NCI-H526 treated with DMSO at 0.1 percent for 48 hours (cell line): ENCODE results near the gene SLC33A1.

Source experiments
- DNase-seq: peaks from one replicate; lab custom pipeline; 2025; lab: John Stamatoyannopoulos, UW

SLC33A1 gene

DNA sequence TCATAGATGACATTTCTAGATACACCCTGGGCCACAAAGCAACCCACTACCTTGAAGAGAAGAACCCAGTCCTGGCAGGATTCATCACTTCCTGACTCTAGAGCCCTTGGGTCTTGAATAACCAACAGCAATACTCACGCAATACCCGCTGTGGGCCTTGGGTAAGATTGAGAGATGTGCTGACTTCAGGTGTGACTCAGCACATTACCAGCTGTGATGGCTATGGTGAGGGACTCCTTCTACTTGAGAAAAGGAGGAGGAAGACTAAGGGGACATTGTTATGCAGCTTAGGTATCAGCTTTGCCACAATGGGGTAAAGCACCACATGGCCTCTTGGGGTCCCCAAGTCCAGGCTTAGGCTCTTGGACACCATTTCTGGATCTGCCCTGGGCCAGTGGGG, 63.0 kb downstream of the SLC33A1 start:
- DNase-seq: no peak

DNA sequence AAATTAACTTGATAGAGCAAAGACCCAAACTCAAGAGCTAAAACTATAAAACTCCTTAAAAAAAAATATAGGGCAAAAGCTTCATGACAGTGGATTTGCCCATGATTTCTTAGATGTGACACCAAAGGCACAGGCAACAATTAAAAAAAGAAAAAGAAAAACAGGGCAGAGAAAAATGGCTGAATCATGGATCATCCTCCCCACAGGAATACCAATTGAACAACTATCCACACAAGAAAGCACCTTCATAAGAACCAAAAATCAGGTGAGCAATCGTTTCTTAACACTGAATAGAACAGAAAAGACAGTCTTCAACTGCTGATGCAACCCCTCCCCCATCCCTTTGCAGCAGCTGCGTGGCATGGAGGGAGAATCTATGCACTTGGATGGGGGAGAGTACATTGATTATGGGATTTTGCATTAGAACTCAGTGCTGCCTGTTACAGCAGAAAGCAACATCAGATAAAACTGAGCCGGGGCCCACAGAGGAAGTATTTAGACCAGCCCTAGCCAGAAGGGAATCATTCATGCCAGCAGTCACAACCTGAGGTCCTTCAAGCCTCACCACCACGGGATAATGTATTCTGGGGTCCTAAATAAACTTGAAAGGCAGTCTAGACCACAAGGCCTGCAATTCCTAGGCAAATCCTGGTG, 63.8 kb downstream of the SLC33A1 start:
- no peak for DNase-seq

DNA sequence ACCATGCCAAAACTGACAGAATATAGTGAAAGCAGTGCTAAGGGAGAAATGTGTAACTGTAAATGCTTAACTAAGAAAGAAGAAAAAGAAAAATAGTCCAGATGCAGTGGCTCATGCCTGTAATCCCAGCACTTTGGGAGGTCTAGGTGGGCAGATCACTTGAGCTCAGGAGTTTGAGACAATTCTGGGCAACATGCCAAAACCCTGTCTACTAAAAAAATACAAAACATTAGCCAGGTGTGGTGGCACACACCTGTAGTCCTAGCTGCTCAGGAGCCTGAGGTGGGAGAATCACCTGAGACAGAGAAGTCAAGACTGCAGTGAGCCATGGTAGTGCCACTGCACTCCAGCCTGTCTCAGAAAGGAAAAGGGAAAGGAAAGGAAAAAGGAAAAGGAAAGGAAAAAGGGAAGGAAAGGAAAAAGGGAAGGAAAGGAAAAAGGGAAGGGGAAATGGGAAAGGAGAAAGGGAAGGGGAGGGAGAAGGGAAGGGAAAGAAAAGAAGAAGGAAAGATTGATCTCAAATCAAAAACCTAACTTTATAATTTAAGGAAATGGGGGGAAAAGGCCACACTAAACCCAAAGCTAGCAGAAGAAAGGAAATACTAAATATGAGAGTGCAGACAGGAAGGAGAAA, 68.4 kb downstream of the SLC33A1 start:
- no peak for DNase-seq

DNA sequence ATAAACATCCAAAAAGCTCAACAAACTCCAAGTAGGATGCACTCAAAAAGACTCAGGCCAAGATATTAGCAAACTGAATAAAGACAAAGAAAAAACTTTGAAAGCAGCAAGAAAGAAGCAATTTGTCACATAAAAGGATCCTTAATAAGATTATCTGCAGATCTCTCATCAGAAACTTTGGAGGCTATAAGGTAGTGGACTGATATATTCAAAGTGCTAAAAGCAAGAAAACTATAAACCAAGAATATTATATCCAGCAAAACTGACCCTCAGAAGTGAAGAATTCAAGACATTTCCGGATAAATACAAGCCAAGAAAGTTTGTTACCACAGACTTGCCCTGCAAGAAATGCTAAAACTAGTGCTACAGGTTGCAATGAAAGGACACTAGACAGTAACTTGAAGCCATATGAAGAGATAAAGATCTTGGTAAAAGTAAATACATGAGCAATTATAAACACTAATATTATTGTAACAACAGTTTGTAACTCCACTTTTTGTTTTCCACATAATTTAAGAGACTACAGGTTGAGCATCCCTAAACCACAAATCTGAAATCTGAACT, 71.8 kb downstream of the SLC33A1 start:
- DNase-seq: no peak

DNA sequence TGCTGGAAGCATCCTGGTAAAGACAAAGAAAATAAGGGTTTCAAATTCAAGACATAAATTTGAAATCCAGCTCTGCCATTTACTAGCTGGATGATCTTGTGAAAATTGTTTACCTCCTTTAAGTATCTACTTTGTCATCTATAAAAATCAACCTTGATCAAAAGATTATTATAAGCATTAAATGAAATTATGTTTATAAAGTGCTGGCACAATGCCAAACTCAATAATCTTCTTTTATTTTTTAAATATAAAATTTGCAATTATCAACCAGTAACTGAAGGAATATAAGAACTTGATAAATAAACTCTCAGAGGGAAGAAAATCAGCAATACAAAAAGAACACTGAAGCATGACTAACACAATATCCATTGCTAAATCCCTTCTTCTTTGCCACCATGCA, 73.9 kb downstream of the SLC33A1 start:
- no peak for DNase-seq

DNA sequence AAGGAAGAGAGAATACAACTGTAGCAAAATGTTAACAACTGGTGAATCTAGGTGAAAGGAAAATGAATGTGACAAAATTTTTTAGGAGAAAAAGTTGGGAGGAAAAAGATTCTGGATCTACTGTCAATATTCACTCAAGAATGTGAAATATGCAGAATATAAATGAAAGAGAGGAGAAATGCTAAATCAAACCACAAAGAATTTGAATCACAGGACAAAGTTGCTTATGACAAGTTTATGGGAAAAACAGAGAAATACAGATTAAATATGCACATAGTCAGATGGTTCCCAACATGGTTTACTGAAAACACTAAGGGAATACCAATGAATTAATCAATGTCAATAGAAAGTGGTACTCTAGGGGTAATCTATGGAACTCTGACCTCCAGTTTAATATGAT, 75.8 kb downstream of the SLC33A1 start:
- DNase-seq: no peak

DNA sequence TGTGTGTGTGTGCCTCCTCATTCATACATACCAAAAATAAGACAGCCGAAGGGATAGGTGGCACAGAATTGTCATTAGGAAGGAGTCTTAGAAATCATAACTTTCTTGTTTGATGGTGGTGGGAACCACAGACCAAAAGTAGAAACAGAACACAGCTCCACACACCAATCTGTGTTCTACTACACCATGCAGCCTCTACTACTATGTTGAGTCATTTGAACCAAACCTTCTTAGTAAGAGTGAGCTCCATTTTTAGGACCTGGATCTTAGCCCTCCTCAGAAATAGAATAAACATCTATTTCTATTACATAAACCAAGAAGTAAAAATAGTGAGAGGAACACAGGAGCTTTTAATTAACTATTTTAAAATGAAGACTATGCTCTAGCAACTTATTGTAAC, 81.4 kb downstream of the SLC33A1 start:
- DNase-seq: no peak

DNA sequence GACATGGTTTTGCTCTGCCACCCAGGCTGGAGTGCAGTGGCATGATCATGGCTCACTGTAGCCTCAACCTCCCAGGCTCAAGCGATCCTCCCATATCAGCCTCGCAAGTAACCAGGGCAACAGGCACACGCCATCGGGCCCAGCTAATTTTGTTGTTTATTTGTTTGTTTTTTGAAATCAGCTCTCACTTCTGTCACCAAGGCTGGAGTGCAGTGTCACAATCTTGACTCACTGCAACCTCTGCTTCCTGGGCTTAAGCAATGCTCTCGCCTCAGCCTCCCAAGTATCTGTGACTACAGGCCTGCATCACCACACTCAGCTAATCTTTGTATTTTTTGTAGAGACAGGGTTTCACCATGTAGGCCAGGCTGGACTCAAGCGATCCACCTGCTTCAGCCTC, 83.1 kb downstream of the SLC33A1 start:
- no peak for DNase-seq
